22Rv1 (cell line): ENCODE results near the gene PCNX1.

Experiments
- H3K27ac ChIP-seq: fragments of 450-650 bp; 2 replicates; pipeline ENCODE4 v1.5.1; 2017
- ZFX ChIP-seq: fragments of 450-650 bp; IDR thresholded peaks from 2 replicates; pipeline ENCODE4 v1.6.1; 2017; ENCODE audit warnings: antibody characterized with exemption, borderline replicate concordance
- TF ChIP-seq, protein P1 (sequence below): fragments of 450-650 bp; IDR thresholded peaks from 2 replicates; pipeline ENCODE4 v1.5.1; 2017; ENCODE audit warnings: mild to moderate bottlenecking

Gene PCNX1

DNA sequence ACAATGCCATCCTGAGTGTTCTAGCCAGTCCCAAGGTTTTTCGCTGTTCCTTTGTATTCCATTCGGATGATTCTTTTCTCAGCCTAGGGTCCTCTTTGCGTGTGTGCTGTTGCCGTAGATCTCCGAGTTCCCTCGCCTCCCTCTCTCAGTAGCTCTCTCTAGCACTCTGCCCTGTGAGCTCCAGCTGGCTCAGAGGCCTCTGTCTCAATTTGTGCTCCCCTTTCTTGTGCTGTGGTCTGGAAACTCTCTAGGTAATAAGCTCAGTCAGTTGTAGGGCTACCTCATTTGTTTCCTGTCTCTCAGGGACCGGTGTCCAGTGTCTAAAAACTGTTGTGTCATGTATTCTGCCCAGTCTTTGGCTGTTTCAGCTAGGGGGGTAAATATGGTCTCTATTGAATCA lies 179.3 kb downstream of the PCNX1 start:
- no peak for TF ChIP-seq ZFX
- TF ChIP-seq, protein P1, sequence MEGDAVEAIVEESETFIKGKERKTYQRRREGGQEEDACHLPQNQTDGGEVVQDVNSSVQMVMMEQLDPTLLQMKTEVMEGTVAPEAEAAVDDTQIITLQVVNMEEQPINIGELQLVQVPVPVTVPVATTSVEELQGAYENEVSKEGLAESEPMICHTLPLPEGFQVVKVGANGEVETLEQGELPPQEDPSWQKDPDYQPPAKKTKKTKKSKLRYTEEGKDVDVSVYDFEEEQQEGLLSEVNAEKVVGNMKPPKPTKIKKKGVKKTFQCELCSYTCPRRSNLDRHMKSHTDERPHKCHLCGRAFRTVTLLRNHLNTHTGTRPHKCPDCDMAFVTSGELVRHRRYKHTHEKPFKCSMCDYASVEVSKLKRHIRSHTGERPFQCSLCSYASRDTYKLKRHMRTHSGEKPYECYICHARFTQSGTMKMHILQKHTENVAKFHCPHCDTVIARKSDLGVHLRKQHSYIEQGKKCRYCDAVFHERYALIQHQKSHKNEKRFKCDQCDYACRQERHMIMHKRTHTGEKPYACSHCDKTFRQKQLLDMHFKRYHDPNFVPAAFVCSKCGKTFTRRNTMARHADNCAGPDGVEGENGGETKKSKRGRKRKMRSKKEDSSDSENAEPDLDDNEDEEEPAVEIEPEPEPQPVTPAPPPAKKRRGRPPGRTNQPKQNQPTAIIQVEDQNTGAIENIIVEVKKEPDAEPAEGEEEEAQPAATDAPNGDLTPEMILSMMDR: no peak
- H3K27ac ChIP-seq: no peak overlapping the region

DNA sequence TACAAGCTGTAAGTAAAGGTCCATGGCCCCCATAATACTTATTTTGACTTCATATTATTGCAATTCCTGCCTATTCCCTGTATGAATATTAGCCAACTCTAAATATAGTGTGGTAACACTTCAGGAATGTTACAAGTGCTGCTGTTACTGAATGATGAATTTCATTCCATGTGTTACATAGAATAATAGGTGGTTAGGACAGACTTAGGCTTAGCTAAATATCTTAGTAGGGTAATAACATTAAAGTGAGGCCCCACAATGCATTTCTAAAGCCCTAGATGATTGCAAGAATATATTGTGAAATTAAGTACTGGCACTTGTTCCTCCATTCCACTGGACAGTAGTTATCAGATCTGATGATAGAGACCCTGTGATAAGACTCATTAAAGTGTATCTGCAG lies 182.7 kb downstream of the PCNX1 start:
- TF ChIP-seq, protein P1: no peak
- no peak for TF ChIP-seq ZFX
- H3K27ac ChIP-seq: no peak overlapping the region

DNA sequence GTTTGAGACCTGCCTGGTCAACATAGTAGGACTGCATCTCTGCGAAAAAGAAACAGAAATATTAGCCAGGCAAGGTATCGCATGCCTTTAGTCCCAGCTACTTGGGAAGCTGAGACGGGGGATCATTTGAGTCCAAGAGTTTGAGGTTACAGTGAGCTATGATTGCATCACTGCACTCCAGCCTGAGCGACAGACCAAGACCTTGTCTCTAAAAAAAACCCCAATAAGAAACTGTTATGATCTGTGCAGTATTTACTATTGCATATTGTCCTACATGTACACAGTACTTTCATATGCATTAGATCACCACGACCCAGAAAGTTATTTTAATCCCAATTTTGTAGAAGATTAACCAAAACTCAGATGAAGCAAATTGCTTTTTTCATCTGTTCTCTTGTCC lies 187.5 kb downstream of the PCNX1 start:
- no peak overlapping the region for H3K27ac ChIP-seq
- TF ChIP-seq, protein P1: no peak
- TF ChIP-seq ZFX: no peak

DNA sequence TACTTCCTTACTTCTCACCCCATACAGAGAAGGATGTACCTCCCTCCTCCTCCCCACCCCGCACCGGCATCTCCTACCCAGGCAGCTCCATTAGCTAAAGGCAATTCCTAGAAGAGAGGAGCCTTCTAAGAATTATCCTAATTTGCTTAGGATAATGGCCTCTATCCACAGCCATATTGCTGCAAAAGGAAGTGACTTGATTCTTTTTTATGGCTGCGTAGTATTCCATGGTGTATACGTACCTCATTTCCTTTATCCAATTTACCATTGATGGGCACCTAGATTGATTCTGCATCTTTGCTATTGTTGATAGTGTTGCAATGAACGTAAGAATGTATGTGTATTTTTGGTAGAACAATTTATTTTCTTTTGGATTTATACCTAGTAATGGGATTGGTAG lies 189.7 kb downstream of the PCNX1 start:
- H3K27ac ChIP-seq: no peak overlapping the region
- TF ChIP-seq, protein P1: no peak
- no peak for TF ChIP-seq ZFX

DNA sequence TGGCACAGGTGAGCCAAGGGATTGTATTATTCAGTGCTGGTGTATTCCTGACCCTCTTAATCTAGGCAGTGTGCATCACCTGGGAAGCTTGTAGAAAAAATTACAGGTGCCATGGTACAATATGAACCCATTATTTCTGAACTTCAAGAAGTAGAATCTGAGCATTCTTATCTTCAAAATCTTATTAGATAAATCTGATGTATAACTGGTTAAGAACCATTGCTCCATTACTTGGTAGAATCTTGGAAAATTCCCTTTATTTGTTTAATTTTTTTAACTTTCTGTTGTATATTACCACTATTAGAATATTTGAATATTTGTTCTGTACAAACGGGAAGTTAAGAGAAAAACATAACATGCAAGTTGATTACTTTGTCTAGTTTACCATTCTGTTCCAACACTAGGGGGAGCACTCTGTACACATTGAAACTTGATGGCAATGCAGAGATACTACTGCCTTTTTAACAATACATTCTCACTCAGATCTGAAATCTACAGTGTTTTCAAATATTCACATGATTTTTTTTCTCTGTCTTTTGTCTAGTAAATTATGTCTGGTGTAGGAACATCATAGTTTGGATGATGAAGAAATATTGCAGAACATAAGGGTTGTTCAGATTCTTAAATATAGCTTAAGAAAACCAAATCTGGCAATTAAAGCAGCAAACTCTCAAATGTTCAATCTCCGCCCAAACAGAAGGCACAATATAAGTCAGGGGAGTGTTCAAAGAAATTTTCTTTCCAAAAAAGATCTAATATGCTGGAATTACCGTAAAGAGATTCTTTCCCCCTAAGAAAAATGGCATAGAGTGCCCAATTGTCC lies 196.6 kb downstream of the PCNX1 start:
- TF ChIP-seq ZFX: no peak
- TF ChIP-seq, protein P1: peak; percentile 94
- no peak overlapping the region for H3K27ac ChIP-seq

DNA sequence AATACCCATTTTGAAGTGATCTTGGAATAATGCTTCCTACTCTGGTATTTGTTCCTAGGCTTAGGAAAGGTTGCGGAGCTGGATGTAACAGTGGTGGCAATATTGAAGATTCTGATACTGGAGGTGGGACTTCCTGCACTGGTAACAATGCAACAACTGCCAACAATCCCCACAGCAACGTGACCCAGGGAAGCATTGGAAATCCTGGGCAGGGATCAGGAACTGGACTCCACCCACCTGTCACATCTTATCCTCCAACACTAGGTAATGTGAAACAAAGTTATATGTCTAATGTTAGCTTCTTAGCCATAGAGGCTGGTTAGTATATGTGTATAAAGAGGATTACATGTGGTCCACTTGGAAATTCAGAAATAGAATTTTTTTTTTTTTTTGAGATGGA lies 197.9 kb downstream of the PCNX1 start:
- no peak overlapping the region for H3K27ac ChIP-seq
- no peak for TF ChIP-seq ZFX
- TF ChIP-seq, protein P1: no peak

DNA sequence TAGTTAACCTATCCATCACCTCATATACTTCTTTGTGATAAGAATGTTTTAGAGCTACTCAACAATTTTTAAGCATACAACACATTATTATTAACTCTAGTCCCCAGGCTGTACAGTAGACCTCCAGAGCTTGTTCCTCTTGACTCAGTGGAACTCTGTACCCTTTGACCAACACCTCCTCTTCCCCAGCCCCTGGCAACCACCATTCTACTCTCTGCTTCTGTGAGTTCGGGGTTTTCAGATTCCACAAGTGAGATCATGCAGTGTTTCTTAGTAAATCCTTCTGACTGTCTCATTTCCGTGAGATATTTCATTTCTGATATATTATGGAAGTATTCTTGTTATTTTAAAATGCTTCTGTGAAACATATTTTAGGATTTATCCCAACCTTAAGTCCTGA lies 200.7 kb downstream of the PCNX1 start:
- TF ChIP-seq, protein P1: no peak
- TF ChIP-seq ZFX: no peak
- no peak overlapping the region for H3K27ac ChIP-seq
